Measurements from ENCODE around the gene TGFBR1.
"Not testable (repeated sequence)": the region's sequence is repeated elsewhere in the genome, so short reads cannot be mapped to it uniquely, and the experiment has no call there.

Gene TGFBR1

DNA sequence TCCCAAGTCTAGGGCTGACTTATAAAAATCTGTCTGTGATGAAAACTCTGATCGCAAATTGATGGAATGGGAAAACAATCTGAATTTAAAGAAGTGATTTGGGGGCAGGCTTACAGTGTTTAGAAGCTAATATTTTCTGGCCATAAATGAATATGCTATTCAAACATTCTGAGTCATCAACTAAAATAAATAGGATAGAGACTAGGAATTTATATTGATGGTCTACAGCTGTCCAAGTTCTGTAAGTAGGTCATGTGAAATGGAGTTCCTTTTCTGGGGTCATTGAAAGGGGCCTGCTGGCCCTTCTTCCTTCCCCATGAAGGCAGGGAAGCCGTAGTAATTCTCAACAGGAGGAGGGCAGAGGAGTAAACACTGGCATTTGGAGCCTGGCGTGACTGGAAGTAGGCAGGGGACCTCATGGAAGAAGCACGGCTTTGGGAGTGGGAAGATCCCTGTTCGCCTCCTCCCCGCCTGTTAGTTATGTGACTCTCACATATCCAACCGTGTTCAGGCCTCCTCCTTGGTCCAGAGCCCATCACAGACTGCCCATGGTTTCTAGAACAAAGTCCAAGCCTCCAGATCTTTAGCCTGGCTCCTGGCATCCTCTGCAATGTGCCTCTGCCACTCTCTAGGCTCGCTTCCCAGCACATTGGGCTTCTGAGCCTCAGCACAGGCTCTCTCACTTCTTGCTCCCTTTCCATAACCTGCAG is 85.1 kb downstream of the TGFBR1 start:
- no peak for DNase-seq (ENCODE audit: low spot score)

GRCh38 chr9:99190597-99191283 is 85.8 kb downstream of the TGFBR1 start:
- no peak for DNase-seq (ENCODE audit: low spot score)

GRCh38 chr9:99192786-99193465 is 88.0 kb downstream of the TGFBR1 start:
- no peak for DNase-seq (ENCODE audit: low spot score)

GRCh38 chr9:99193466-99193821 is 88.5 kb downstream of the TGFBR1 start:
- no peak for DNase-seq (ENCODE audit: low spot score)

DNA sequence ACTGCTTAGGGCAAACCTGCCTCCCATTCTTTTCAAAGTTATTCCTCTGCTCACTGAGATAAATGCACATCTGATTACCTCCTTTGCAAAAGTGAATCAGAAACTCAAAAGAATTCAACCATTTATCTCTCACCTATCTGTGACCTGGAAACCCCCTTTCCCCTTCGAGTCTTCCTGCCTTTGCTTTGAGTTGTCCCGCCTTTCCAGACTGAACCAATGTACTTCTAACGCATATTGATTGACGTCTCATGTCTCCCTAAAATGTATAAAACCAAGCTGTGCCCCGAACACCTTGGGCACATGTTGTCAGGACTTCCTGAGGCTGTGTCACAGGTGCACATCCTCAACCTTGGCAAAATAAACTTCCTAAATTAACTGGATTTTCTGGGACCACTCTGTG is 91.6 kb downstream of the TGFBR1 start:
- DNase-seq (ENCODE audit: low spot score) = not testable (repeated sequence)

DNA sequence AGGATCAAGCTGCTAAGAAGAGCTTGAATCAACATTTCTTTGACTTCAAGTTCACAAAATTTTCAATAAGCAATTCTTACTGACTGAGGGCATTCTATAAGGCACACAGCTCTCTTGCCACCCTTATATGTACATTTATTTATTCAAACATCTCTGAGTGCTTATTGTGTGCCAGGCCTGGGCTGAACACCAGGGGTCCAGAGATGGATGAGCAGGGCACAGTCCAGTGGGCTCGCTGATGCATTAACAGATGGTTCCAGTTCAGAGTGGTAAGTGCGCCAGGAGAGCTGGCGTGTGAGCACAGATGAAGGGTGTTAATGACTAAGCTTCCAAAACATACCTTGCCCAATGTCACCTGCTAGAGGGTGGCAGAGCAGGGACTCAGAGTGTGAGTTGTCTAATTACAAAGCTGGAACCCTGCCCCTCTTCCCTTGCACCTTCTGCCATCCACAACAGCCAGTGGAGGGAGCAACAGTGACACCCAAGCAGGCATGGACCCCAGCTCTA is 92.3 kb downstream of the TGFBR1 start:
- DNase-seq (ENCODE audit: low spot score) = no peak

GRCh38 chr9:99197987-99198386 is 93.1 kb downstream of the TGFBR1 start:
- DNase-seq (ENCODE audit: low spot score) = no peak

- DNase-seq (ENCODE audit: low spot score) = no peak
Observed at GRCh38 chr9:99199938-99200539, 95.1 kb downstream of the TGFBR1 start.

DNA sequence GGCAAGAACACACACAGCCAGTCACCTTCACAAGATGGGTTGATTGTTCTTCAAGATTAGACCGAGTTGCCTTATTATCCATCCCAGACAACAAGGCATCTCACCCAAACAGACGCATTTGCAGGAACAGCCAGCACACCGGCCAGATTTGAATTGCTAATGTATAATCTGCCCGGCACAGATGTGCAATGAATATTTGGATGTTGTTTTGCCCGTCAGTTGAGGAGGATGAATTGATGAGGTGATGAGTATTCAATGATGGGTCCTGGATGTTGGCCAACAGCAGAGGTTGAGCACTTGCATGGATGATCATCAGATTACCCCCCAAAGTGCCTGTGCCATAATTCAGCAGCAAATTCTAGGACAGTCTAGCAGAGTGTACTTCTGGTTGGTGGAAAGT is 96.7 kb downstream of the TGFBR1 start:
- DNase-seq (ENCODE audit: low spot score) = no peak
